HS-5 (cell line): ENCODE measurements around the gene FKBP11.
"Not testable (repeated sequence)": the region's sequence is repeated elsewhere in the genome, so short reads cannot be mapped to it uniquely, and the experiment has no call there.

ENCODE experiments used
- DNase-seq: peaks from one replicate; pipeline ENCODE4 v3.0.0-alpha.2; 2012; ENCODE audit warnings: low read depth

FKBP11 gene

DNA sequence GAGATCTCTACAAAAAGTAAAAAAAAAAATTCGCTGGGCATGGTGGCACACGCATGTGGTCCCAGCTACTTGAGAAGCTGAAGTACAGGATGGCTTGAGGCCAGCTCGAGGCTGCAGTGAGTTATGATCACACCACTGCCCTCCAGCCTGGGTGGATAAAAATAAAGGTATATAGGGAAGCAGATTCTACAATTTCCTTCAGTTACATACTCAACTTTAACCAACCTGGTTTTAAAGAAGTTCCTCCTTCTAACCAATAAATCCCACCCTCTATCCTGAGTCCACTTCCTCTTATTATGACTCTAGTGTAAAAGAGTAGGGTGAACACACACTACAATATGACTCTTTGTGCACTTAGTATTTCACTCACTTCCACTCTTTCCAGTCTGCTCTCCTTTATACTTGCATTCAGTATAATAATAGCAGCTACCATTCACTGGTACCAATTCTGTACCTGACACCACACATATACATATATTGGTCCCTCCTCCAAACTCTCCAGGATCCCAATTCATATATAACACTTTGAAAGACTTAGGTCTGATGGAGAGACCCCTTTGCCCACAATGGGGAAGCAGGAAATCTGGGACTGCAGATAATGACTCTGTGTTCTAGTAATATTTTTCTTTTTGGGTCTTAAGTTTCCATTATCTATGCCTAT lies 29.7 kb upstream of the FKBP11 start:
- DNase-seq = no peak

DNA sequence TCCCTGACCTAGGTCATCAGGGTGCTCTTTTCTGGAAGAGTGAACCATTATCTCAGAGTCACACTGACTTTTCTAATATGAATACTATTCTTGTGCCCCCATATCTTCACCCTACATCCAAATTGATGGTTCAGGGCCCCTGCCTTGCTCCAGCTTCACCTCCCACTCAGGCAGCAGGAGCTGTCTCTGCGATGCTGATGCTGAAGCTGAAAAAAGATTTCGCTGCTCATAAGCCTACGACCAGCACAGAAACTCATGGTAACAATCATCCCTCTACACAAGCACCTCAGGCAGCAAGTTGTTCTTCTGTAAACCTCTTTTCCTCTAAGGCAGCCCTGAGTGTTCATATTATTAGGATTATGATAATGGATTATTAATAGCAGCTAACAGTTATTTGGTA lies 28.8 kb upstream of the FKBP11 start:
- DNase-seq = no peak

DNA sequence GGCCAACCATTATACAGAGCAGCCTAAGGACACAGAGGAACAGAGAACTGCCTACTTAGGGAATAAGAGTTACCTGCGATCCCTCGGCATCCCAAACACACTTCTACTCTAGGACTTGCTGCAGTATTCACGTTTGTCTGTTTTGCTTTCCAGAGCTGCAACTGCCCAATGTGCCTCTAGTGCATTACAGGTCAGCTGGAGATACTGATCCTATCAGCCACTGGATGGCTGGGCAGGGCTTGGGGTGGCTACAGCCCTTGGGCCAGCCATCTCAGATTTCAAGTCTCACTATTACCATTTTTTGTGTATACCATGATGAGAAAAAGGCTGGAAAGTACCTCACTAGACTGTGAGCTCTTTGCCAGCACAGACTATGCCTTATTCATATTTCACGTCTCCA lies 27.4 kb upstream of the FKBP11 start:
- DNase-seq = no peak

DNA sequence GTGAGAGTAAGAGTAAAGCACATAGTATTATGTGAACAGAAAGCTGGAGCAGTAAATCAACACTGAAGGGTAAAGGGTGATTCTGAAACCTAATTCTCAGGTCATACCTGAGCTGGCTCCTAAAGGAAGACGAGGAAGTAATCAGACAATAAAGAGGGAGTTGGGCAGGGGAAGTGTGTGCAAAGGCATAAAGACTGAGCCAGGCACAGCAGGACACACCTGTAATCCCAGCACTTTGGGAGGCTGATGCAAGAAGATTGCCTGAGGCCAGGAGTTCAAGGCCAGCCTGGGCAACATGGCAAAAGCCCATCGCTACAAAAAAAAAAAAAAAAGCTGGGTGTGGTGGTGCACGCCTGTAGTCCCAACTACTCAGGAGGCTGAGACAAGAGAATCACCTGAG lies 22.4 kb upstream of the FKBP11 start:
- DNase-seq = no peak

DNA sequence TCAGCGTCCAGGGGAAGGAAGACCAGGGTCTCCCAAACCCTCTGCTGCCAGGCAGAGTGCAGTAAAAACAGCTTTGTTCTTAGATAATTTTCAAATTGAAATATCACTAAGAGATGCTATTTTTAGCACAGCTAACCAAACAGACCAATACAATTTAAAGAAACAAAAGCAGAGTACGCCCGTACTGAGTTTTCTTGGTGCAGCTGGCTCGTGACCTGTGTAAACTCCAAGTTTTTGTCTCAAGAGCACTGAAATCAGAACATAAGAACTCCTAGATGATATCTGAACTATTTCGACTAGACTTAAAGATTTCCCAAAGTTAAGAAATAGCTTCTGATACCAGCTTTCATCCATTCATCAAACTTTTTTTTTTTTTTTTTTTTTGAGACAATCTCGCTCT lies 21.7 kb upstream of the FKBP11 start:
- DNase-seq = no peak

DNA sequence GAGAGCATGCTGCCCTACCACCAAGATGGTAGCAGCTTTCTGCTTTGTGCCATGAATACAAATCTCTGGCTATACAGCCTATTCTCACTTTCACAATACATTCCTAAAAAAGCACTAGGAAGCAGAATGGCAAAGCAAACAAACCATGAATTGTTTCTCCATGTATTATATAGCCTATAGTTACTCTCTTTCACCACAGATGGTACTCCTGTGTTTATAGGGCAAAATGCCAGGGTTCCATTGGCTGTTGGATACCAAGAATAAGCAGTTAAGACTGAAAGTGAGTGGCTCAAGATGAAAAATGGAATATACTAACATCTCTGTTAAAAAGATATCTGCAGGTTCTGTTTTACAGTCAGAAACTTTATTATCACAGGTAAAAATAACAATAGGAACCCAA lies 20.9 kb upstream of the FKBP11 start:
- no peak for DNase-seq

DNA sequence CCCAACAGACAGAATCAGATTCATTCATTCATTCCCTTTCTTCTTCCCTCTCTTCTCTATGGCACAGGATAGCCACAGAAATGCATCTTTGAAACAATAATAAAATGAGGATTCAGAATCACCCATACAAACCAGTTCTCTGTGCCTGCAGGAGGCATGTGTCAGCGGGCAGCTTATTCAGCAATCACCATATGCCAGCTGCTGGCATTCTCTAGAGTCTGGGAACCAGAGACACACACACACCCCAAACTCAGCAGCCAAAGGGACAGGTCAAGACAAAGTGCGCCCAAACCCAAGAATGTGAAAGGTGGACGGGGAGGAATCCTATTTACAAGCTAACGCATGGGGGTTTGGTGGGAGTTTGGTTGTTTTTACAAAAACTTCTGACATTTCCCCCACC lies 17.9 kb upstream of the FKBP11 start:
- DNase-seq = no peak

DNA sequence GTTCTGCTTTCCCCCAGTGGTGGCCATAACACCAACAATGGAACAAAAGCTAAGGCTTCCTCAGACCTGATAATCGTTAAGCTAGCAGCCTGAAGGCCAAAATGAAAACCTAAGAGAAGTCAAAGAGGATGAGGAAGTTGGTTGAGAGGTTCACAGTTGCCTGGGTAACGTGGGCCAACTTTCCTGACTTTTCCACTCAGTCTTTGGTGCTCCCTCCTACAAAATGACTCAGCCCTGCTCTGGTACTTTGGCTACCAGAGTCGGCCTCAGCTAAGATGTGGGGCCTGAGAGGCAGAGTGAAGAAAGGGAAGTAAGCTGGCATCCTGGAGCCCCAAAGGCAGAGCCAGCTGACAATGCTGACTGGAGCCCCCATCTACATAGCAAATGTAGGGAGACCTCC lies 14.9 kb upstream of the FKBP11 start:
- no peak for DNase-seq

DNA sequence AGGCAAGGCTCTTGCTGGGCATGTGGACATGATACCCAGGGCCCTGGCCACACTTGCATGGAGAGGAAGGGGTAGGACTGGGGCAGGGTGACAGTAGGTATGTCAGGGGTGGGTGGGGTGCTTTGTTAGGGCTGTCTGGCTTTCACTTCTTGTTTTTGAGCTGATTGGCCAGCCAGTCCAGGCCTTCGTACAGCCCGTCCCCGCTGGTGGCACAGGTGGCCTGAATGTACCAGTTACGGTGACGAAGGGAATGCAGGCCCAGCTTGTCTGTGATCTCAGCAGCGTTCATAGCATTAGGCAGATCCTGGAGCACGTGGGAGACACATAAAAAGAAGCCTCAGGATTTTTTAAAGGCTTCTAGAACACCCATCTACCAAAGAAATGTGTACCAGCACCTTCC lies 13.5 kb upstream of the FKBP11 start:
- no peak for DNase-seq

DNA sequence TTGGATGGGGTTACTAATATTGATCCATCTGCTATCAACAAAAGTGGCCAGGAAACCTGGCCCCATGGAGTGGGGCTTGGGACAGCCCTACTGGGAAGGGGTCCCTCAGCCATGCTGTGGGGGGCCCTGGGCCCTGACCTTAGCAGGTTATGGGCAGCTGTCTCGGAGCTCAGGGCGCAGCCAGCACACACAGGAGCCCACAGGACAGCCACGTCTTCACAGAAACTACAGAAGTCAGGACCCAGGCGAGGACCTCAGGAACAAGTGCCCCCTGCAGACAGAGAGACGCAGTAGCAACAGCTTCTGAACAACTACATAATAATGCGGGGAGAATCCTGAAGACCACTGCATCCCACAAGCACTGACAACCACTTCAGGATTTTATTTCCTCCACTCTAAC lies 11.9 kb upstream of the FKBP11 start:
- no peak for DNase-seq

DNA sequence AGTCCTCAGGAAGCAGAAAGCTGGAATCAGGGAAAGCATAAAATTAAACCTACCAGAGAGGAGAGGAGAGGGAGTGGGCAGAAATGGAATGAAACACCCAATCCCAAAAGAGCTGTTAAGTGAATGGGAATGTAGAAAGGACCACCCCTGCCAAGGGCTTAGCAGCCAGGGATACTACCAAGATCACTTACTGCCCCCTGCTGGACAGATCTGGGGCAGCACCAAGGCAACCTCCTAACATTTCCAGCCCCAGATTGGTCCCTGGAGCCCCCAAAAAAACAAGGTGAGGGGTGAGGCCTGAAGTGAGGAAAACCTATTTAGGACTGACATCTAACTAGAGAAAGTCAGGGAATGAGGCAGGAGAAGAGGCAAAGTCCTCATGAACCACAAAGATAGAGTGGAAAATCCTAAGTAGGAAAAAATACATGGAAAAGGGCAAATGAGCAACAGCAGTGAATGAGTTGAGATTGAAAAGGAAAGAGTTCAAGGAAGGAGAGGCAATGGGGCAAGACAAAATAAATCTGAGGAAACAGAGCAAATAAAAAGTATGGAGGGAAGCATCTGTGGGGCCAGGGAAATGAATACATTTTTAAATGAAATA lies 11.2 kb upstream of the FKBP11 start:
- DNase-seq = no peak

DNA sequence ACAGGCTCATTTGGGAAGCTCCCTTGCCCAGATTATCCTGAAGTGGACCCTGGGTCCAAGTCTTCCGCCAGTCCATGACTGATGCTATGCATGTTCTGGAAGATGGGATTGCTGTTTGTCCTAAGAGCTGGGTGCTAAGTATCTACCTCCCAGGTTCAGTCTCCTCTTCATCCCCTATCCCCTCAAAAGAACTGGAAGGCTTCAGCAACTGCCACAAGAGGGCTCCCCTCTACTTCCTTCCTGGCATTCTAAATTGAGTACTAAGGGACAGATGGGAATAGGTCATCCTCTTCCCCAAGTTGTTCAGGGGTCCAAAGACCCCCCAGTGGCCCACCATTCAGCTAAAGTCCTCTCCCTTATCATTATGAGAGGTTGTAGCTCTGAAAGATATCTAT lies 9.0 kb upstream of the FKBP11 start:
- no peak for DNase-seq

DNA sequence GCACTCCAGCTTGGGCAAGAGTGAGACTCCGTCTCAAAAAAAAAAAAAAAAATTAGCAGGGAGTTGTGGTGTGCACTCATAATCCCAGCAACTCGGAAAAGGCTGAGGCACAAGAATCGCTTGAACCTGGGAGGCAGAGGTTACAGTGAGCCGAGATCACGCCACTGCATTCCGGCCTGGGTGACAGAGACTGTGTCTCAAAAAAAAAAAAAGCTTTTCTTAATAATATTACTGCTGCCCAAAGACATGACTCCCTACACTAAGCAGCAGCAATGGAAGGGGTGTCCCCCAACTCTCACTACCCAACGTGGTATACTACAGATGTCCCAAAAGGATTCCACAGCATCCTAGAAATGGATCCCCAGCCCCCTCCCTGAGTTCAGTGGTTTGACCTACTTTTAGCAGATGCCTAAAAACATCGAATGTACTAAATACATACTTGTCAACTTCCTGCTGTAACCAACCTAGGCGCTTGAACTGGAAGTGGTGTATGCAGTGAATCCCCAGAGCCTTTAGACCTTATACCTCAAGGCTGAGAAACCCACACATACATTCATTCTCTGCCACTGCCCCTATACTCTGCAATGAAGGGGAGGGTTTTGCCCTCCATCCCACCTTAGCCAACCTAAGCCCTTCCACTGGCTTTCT lies 8.5 kb upstream of the FKBP11 start:
- no peak for DNase-seq

DNA sequence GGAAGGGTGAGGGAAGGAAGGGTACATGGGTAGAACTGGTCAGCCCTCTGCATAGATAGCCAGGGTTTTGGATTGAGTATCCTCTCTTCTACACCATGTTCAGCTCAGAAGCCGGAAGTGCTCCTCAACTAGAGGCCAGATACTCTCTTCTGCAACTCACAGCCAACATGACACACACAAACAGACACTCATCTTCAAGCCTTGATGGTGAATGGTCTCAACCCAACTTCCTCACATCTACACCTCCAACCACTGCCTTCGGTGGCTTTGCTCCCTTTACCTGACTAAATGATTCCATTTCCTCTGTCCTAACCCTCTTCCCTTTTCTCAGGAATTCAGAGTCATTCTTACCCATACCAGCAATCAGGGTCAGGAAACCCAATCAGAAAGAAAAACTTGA lies 7.6 kb upstream of the FKBP11 start:
- DNase-seq = no peak

DNA sequence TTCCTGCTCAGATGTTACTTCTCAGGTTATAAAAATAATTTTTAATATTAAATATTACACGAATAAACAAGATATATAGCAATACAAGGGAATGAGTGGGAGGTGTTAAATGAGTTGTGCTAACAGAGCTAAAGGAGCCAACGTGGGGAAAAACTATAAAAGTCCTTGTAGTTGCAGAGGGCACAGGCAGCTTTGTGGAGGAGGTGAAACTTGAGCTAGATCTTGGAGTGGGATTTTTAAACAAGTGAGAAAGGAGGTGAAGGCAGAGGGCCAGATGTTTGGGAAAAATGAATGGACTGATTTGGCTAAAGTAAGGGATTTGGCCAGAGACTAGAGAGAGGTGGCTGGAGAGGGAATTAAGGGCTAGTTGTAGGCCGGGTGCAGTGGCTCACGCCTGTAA lies 5.2 kb upstream of the FKBP11 start:
- no peak for DNase-seq

DNA sequence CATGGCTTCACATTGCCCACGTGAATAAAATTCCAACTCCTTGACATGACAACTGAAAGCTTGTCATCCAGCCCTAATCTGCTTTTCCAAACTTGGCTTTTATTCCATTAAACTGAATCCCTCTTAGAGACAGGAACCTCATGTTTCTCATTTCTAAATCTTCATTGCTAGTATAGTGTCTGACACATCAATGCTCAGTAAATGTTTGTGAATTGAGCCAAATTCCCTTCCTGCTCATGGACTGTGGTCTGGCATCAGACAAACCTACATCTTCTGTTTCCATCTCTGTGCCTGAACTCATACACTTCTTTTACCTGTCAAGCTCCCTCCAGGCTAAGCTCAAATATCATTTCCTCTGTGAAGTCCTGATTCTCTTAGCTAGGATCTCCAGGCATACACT lies 4.3 kb upstream of the FKBP11 start:
- DNase-seq = no peak

DNA sequence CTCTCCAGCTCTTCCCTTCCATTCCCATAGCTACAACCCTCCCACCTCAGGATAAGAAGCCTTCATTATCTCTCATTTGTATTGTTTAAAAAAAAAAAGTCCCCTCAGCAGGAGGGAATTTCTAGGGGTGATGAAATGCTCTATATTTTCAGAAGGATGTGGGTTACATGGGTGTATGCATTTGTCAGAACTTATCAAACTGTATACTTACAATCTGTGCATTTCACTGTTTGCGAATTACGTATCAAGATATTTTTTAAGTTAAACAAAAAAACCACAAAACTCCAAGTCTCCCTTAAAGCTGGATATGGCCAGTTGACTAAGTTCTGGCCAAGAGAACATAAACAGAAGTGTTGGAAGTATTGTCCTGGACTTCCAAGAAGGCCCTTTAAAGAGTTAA lies 2.0 kb upstream of the FKBP11 start:
- DNase-seq = no peak

DNA sequence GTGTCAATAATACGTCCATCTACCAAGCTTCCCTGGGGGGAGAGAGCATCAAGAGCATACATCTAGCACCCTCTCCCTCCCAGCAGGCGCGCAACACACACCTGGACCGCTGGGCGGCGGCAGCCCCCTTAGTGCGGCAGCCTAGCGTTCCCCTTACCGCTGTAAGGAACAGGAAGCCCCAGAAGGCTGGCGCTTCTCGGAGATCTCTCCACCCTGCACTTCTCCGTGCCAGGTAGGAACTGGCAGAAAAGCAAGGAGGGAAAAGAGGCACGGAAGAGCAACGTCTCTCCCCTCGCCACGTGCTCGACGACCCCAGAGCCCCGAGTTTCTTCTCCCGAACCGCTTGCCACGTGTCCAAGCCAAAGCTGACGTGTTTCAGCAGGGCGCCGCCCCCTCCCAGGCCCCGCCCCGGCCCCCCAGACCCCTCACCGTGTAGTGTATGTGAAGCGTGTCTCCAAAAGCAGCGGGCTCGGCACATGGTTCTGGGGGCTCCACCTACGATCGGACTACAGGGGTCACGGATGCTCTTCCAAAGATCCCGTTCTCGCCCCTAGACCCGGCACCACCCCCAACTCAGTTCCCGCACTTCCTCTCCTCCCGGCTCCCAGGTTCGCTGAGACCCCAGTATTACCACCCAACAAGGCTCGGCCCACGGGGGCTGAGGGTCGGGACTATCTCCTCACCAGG lies 532 bp downstream of the FKBP11 start:
- no peak for DNase-seq

DNA sequence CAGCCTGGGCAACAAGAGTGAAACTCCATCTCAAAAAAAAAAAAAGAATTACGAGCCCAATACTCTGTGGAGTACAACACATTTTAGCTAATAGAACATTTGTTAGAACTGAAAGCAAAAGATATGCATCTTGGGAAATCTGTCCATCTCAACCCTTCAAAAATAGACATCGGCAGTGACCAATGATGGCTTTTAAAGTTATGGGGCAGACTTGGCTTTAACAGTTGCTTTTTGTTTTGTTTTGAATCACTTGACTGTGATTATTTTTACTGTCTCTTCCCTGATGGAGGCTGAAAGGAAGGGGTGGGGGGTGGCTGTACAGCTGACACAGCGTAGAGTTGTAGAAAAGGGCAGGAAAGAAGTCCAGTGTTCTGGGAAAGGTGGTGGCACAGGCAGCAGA lies 2.2 kb downstream of the FKBP11 start:
- no peak for DNase-seq

DNA sequence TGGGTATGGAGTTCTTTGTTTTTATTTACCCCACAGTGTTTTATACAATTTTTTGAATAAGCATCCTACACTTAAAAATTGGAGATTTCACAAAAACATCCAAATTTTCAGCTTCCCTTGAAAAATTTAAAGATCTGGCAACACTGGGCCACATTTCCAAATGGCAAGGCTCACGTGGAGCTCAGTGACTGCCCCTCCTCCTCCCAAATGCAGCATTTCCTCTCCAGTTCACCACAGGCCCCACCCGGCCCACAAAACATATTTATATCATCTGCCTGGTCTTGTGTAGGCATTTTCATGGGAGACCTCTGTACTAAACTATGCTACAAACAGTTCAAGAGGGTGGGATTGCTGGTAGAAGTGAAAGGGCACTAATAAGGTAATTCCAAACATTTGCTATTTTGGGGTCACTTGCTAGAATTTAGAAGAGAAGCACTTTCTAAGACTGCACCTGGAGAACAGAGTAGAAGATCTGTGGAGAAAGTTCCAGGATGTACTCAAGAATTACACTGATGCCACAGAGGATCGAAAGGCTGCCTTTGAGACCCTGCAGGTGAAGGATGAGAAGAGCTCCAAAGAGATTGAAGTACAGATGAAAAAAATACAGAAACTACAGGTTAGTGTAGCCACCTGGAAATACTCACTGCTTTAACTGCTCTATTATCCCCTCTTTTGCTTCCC lies 7.3 kb downstream of the FKBP11 start:
- no peak for DNase-seq

DNA sequence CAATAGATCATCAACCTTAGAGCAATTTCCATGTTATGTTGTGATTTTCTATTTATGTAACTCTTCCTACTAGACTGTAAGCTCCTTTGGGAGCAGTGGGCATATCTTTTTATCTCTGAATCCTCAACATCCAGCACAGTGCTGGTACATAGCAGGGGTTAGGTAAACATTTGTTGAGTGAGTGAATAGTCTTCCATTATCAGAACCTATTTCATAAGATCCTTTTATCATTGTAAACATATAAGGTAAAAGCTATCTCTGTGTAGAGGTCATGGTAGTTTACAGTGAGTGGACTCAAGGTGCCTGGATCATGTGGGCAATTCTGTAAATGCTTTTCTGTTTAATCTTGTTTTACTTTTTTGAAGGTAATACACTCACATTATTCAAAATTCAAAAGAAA lies 15.1 kb downstream of the FKBP11 start:
- no peak for DNase-seq

DNA sequence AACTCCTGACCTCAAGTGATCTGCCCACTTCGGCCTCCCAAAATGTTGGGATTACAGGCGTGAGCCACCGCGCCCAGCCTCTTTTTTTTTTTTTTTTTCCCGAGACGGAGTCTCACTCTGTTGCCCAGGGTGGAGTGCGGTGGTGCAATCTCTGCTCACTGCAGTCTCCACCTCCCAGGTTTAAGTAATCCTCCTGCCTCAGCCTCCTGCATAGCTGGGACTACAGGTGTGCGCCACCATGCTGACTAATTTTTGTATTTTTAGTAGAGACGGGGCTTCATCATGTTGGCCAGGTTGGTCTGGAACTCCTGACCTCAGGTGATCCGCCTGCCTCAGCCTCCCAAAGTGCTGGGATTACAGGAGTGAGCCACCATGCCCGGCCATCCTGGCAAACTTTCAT lies 15.6 kb downstream of the FKBP11 start:
- DNase-seq = not testable (repeated sequence)

DNA sequence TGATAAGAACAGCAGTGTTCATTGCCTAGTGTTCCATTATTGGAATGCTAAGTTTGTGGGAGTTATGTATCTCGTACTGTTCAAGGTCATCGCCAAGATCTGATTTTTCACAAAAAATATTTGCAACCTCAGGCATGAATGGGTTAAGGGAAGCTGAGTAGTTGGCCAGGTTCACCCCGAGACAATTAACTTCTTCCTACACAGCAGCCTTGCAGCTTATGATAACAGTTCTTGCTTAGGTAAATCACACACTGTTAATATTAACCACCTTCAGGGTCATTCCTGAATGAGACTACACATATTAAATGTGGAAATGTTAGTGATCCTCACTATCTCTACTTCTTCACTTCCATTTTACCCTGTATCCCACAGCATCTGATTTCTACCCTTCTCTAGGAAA lies 18.0 kb downstream of the FKBP11 start:
- DNase-seq = no peak
